K562 (cell line): ENCODE data around the gene C11orf98. TPM values are rescaled to one million over a fixed set of nuclear protein-coding genes. Genes with fewer than 3 reads are reported as not detected.

ENCODE experiments used
- ATF1 ChIP-seq, 2 experiments: fragments of 450-650 bp in 1 of 2; IDR thresholded peaks; 2 replicates each; pipeline ENCODE4 v1.6.1; 2016; ENCODE audit warnings: missing compliant biosample characterization in 1 of 2, missing genetic modification characterization in 1 of 2
- CHD4 ChIP-seq: fragments of 200-600 bp; sonication (generic); IDR thresholded peaks from 3 replicates; pipeline ENCODE4 v1.6.1; 2012; ENCODE audit warnings: low read depth, mild to moderate bottlenecking, mixed read lengths, low read length, inconsistent platforms; ENCODE audit not compliant: insufficient read depth, insufficient replicate concordance, poor library complexity, severe bottlenecking
- CTBP1 ChIP-seq: fragments of 450-650 bp; IDR thresholded peaks from 2 replicates; pipeline ENCODE4 v1.6.1; 2016; ENCODE audit warnings: borderline replicate concordance
- DPF2 ChIP-seq: fragments of 450-650 bp; IDR thresholded peaks from 2 replicates; pipeline ENCODE4 v1.6.1; 2016
- FOXM1 ChIP-seq, 2 experiments: fragments of 450-650 bp in 1 of 2; sonication (generic) in 1 of 2; formaldehyde crosslinking in 1 of 2; IDR thresholded peaks; 2 replicates each; pipeline versions ENCODE4 v1.6.1 to v1.9.0; 2017 to 2022; ENCODE audit warnings: low read depth in 2 of 2, mild to moderate bottlenecking in 2 of 2, missing genetic modification reagents in 1 of 2, moderate library complexity in 1 of 2
- GTF2F1 ChIP-seq: IDR thresholded peaks from 2 replicates; pipeline ENCODE4 v1.6.1; 2011; ENCODE audit warnings: low read depth, low read length, improper control_type of control experiment
- HNRNPK ChIP-seq: fragments of 200-400 bp; formaldehyde crosslinking; IDR thresholded peaks from one replicate; pipeline ENCODE4 v1.6.1; 2018; ENCODE audit warnings: mild to moderate bottlenecking, low read depth, low read length; ENCODE audit not compliant: poor library complexity, severe bottlenecking
- JUNB ChIP-seq: fragments of 450-650 bp; formaldehyde crosslinking; conservative IDR thresholded peaks from 2 replicates; pipeline ENCODE4 v1.4.0; 2020; ENCODE audit warnings: mild to moderate bottlenecking
- KAT2B ChIP-seq: IDR thresholded peaks from one replicate; pipeline ENCODE4 v1.6.1; 2012; ENCODE audit warnings: low read depth, mild to moderate bottlenecking, control low read depth, inconsistent platforms, low read length, moderate library complexity
- KLF1 ChIP-seq: fragments of 450-650 bp; IDR thresholded peaks from 2 replicates; pipeline ENCODE4 v1.6.1; 2016; ENCODE audit warnings: missing genetic modification characterization, missing compliant biosample characterization
- MEF2D ChIP-seq: conservative IDR thresholded peaks from 2 replicates; pipeline ENCODE4 v1.6.1; 2016; ENCODE audit warnings: low read depth, missing genetic modification characterization, missing compliant biosample characterization
- MXI1 ChIP-seq: IDR thresholded peaks from 2 replicates; pipeline ENCODE4 v1.6.1; 2011; ENCODE audit warnings: low read depth, mild to moderate bottlenecking, improper control_type of control experiment, low read length
- NFIX ChIP-seq: fragments of 250-450 bp; sonication (Bioruptor Pico); IDR thresholded peaks from 2 replicates; pipeline ENCODE4 v1.4.0; 2020; ENCODE audit warnings: low read depth, mild to moderate bottlenecking, moderate library complexity
- RBM15 ChIP-seq: fragments of 200-400 bp; formaldehyde crosslinking; IDR thresholded peaks from 2 replicates; pipeline ENCODE4 v1.6.1; 2018; ENCODE audit warnings: mild to moderate bottlenecking, low read length, moderate library complexity; ENCODE audit not compliant: insufficient read depth
- SMARCA5 ChIP-seq: fragments of 450-650 bp; IDR thresholded peaks from 2 replicates; pipeline ENCODE4 v1.6.1; 2016
- SMC3 ChIP-seq: conservative IDR thresholded peaks from 2 replicates; pipeline ENCODE4 v1.6.1; 2011; ENCODE audit warnings: low read depth, low read length, improper control_type of control experiment; ENCODE audit not compliant: insufficient read depth
- ZFP30 ChIP-seq: fragments of 250-450 bp; sonication (Bioruptor Pico); IDR thresholded peaks from 2 replicates; pipeline ENCODE4 v1.8.0; 2022; ENCODE audit warnings: moderate library complexity, mild to moderate bottlenecking, inconsistent platforms, borderline replicate concordance
- ZNF24 ChIP-seq: fragments of 450-650 bp; IDR thresholded peaks from 2 replicates; pipeline ENCODE4 v1.6.1; 2016
- ZNF263 ChIP-seq: sonication (generic); formaldehyde crosslinking; IDR thresholded peaks from 2 replicates; pipeline ENCODE4 v1.8.0; 2022; ENCODE audit warnings: mild to moderate bottlenecking, missing genetic modification reagents, borderline replicate concordance
- ZNF324 ChIP-seq: fragments of 250-450 bp; sonication (Bioruptor Pico); IDR thresholded peaks from 2 replicates; pipeline ENCODE4 v1.4.0; 2020; ENCODE audit warnings: mild to moderate bottlenecking
- ZNF444 ChIP-seq: fragments of 250-450 bp; sonication (Bioruptor Pico); IDR thresholded peaks from 2 replicates; pipeline ENCODE4 v1.4.0; 2020; ENCODE audit warnings: mild to moderate bottlenecking, moderate library complexity
- ZNF507 ChIP-seq: conservative IDR thresholded peaks from 2 replicates; pipeline ENCODE4 v1.6.1; 2017; ENCODE audit warnings: missing genetic modification characterization, missing compliant biosample characterization
- ZNF766 ChIP-seq: fragments of 200-800 bp; sonication (Bioruptor generic); conservative IDR thresholded peaks from 2 replicates; pipeline ENCODE4 v1.6.1; 2016; ENCODE audit warnings: missing genetic modification characterization, missing compliant biosample characterization
- polyA plus RNA-seq, 8 experiments: library from polyadenylated mRNA; depleted of rRNA in 4 of 8; stranded (reverse) in 5 of 8; unstranded in 3 of 8; fragments of >200 nt; fragmentation: Nextera tagmentation in 2 of 8; fragmentation: Illumina TruSeq in 1 of 8; extraction: Ambion mirVana in 2 of 8; extraction: Trizol in 1 of 8; gene quantifications; 2 replicates each; pipeline versions ENCODE4 v1.2.1 to v1.2.3, GENCODE V29; 2011 to 2014; ENCODE audit warnings: inconsistent platforms in 1 of 8, missing spikeins in 1 of 8
- total RNA-seq, 7 experiments: library from RNA; depleted of rRNA in 6 of 7; stranded (reverse); fragments of >200 nt in 6 of 7; fragmentation: Illumina TruSeq in 2 of 7; extraction: Trizol in 2 of 7; gene quantifications; 2 replicates each; pipeline versions ENCODE4 v1.2.1 to v1.2.3, GENCODE V29; 2011 to 2021; ENCODE audit warnings: low replicate concordance in 1 of 7
- TF ChIP-seq, protein P1 (sequence below), 2 experiments: fragments of 200-800 bp in 1 of 2; sonication (Bioruptor generic) in 1 of 2; sonication (generic) in 1 of 2; formaldehyde crosslinking in 1 of 2; IDR thresholded peaks in 1 of 2; conservative IDR thresholded peaks in 1 of 2; 2 replicates each; pipeline versions ENCODE4 v1.5.0 to v1.6.1; 2016 to 2020; ENCODE audit warnings: missing compliant biosample characterization in 1 of 2, missing genetic modification characterization in 1 of 2, missing genetic modification reagents in 1 of 2
- TF ChIP-seq, protein P2 (sequence below): fragments of 450-650 bp; IDR thresholded peaks from 2 replicates; pipeline ENCODE4 v1.6.1; 2016

The C11orf98 gene
- total and polyA plus RNA-seq, 9 of the 15 experiments (the other 6 are each of a cell fraction or from before 2014, with no cell fraction given) = 103 to 352 (median 218) TPM

DNA sequence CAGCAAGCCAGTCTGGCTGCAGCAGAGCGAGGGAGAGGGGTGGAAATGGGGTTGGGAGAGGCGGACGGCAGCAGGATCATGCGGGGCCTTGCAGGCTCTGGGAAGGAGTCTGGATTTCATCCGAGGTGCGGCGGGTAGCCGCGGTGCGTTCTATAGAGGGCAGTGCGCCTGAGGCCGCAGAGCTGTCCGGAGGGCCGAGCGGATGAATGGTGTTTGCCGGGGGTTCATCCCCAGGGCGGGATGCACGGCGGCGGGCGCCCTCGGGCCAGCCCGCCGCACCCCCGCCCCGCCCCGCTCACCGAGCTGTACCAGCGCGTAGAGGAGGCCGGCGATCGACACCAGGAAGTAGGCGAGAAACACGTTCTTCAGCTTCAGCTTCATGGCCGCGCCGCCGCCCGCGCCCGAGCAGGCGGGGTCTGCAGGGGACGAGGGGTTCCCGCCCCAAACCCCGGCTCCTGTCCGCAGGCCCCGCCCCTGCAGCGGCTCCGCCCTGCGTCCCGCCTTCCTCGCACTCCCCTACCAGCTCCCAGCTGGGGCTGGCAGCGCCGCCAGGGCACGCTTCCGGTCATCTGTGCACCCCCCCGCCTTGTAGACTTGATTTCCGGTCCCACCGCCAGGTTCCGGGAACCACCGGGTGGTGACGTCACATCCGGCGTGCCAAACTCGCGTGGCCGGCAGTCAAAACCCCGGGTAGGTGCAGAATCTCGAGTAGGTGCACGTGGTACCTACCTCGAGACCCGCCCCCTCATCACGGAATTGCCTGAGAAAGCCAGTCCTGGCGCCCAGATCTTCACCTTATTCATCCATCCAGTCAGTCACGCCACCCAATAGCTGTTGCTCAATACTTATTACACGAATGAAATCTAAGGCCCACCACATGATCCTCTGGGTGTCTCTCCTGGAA, 43.2 kb downstream of the C11orf98 start, which contains the start of gene B3GAT3 (continued):
- peak; percentile 48 for TF ChIP-seq DPF2
- TF ChIP-seq ZNF263 = no peak
- peak; percentile 90 for TF ChIP-seq HNRNPK
- no peak for TF ChIP-seq SMC3
- peak; percentile 90 for TF ChIP-seq CTBP1
- TF ChIP-seq ZNF507 (tag) = no peak
- TF ChIP-seq ATF1 (CRISPR knock-in tag; IDR thresholded peaks at IDR 0.05) = peak; percentile 67
- peak; percentile 99 for TF ChIP-seq ATF1 (tag; IDR thresholded peaks at IDR 0.05)
- TF ChIP-seq KAT2B = no peak
- TF ChIP-seq JUNB = peak; percentile 78
- no peak for TF ChIP-seq ZNF444 (CRISPR knock-in tag)
- TF ChIP-seq CHD4 = no peak
- no peak for TF ChIP-seq ZNF324 (CRISPR knock-in tag)
- TF ChIP-seq MXI1 = peak; percentile 98
- no peak for TF ChIP-seq ZNF24
- peak; percentile 77; the same call in 1 of the 2 replicates for TF ChIP-seq KLF1 (tag)
- TF ChIP-seq ZNF766 (CRISPR knock-in tag) = 0 out of 2 replicates have a peak, but pooled peaks have one; percentile 13
- TF ChIP-seq, protein P1, sequence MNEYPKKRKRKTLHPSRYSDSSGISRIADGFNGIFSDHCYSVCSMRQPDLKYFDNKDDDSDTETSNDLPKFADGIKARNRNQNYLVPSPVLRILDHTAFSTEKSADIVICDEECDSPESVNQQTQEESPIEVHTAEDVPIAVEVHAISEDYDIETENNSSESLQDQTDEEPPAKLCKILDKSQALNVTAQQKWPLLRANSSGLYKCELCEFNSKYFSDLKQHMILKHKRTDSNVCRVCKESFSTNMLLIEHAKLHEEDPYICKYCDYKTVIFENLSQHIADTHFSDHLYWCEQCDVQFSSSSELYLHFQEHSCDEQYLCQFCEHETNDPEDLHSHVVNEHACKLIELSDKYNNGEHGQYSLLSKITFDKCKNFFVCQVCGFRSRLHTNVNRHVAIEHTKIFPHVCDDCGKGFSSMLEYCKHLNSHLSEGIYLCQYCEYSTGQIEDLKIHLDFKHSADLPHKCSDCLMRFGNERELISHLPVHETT (CRISPR knock-in tag; conservative IDR thresholded peaks at IDR 0.05 in 1 of 2, IDR thresholded peaks at IDR 0.05 in 1 of 2) = peak in 1 of 2 experiments; percentile 89; a peak in 2 of 4 replicates
- TF ChIP-seq, protein P2, sequence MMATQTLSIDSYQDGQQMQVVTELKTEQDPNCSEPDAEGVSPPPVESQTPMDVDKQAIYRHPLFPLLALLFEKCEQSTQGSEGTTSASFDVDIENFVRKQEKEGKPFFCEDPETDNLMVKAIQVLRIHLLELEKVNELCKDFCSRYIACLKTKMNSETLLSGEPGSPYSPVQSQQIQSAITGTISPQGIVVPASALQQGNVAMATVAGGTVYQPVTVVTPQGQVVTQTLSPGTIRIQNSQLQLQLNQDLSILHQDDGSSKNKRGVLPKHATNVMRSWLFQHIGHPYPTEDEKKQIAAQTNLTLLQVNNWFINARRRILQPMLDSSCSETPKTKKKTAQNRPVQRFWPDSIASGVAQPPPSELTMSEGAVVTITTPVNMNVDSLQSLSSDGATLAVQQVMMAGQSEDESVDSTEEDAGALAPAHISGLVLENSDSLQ = peak; percentile 65
- TF ChIP-seq NFIX (CRISPR knock-in tag) = no peak
- no peak for TF ChIP-seq FOXM1 (IDR thresholded peaks at IDR 0.05; ENCODE audit: low read depth)
- TF ChIP-seq FOXM1 (CRISPR knock-in tag; IDR thresholded peaks at IDR 0.05; ENCODE audit: low read depth) = no peak; the same call in 1 of the 2 replicates
- TF ChIP-seq MEF2D (tag) = no peak
- TF ChIP-seq RBM15 = no peak
- no peak for TF ChIP-seq GTF2F1
- TF ChIP-seq ZFP30 (CRISPR knock-in tag) = no peak
- peak; percentile 37; the same call in 1 of the 2 replicates for TF ChIP-seq SMARCA5
